Ovary (tissue), 9 donors: ENCODE measurements around the gene THADA. TPM values are rescaled to one million over a fixed set of nuclear protein-coding genes. Genes with fewer than 3 reads are reported as not detected.
"Not testable (repeated sequence)": the region's sequence is repeated elsewhere in the genome, so short reads cannot be mapped to it uniquely, and the experiment has no call there.

ENCODE experiments used
- DNase-seq, 5 donors: peaks; one replicate each; pipeline ENCODE4 v3.0.0-alpha.2; 2019 to 2020
- H3K27ac ChIP-seq, 2 donors: fragments of 200-600 bp; one replicate each; pipeline versions ENCODE4 v1.5.1 to v1.8.0; 2019 to 2022
- H3K27me3 ChIP-seq: fragments of 200-600 bp; one replicate; pipeline ENCODE4 v1.8.0; 2022
- H3K36me3 ChIP-seq: fragments of 200-600 bp; sonication (generic); one replicate; pipeline ENCODE4 v1.5.1; 2019
- H3K4me1 ChIP-seq: one replicate; pipeline ENCODE4 v1.8.1; 2013; ENCODE audit warnings: mild to moderate bottlenecking, moderate library complexity; ENCODE audit not compliant: insufficient read depth
- H3K4me3 ChIP-seq: fragments of 200-600 bp; sonication (generic); one replicate; pipeline ENCODE4 v1.5.1; 2017
- H3K9me3 ChIP-seq, 2 donors: fragments of 200-600 bp in 1 of 2; sonication (generic) in 1 of 2; one replicate each; pipeline versions ENCODE4 v1.5.1 to v1.8.1; 2013 to 2019; ENCODE audit warnings: mild to moderate bottlenecking in 1 of 2, moderate library complexity in 1 of 2
- CTCF ChIP-seq, 3 donors: fragments of 450-650 bp in 2 of 3; fragments of 200-600 bp in 1 of 3; IDR thresholded peaks; one replicate each; pipeline versions ENCODE4 v1.5.1 to v1.8.0; 2016 to 2022; ENCODE audit warnings: antibody characterized with exemption in 3 of 3, mild to moderate bottlenecking in 1 of 3
- EP300 ChIP-seq: sonication (generic); formaldehyde crosslinking; IDR thresholded peaks from one replicate; pipeline ENCODE4 v1.6.1; 2017; ENCODE audit warnings: antibody characterized with exemption
- POLR2A ChIP-seq: fragments of 450-650 bp; IDR thresholded peaks from one replicate; pipeline ENCODE4 v1.6.1; 2017; ENCODE audit warnings: antibody characterized with exemption, mild to moderate bottlenecking, moderate library complexity
- WGBS, 3 donors: extraction: QIAGEN DNeasy Blood & Tissue Kit in 1 of 3; methylation state at CpG; one replicate each; pipeline versions ENCODE4 v1.1.5 to v1.1.7; 2013 to 2017; 5-methylcytosine and 5-hydroxymethylcytosine counted together
- intact Hi-C, 4 donors: fragments of 100-400 bp; cut with DNase I; formaldehyde crosslinking; loops; one replicate each; pipeline versions ENCODE4 v1.11.0 to v1.15.1; 2022 to 2023
- polyA plus RNA-seq, 2 donors: library from polyadenylated mRNA; stranded (reverse); fragments of 200-250 nt in 1 of 2; fragments of 350-450 nt in 1 of 2; fragmentation: Illumina TruSeq in 1 of 2; extraction: RNeasy Lipid Tissue Mini Kit (QIAGEN cat#74804) in 1 of 2; gene quantifications; one replicate each; pipeline ENCODE4 v1.2.3, GENCODE V29; 2013 to 2014
- total RNA-seq, 7 donors: library from RNA; depleted of rRNA in 2 of 7; stranded (reverse); fragments of >200 nt in 2 of 7; fragmentation: NEBNext Ultra II Directional in 3 of 7; extraction: Animal tissue kit (Norgen Biotek cat#: 25700) in 3 of 7; gene quantifications; one replicate each; pipeline versions ENCODE4 v1.1.0 to v1.2.4, GENCODE V29; 2016 to 2023
- donor health status: DM: no; HTN: no; CAD: no; lungs with moderate emphysema.
- donor health status: DM: no; HTN: no; CAD: no.
- donor health status: Bipolar disorder and iron deficiency.
- donor health status: DM: yes; HTN: yes; CAD: no.
- donor health status: DM: no; HTN: no; CAD: no.
- donor health status: DM: yes; HTN: yes; CAD: no.

THADA gene
- total and polyA plus RNA-seq, 9 donors, result 14.0 to 46.8 (median 28.6) TPM

- no peaks in the 10 kb centered on the region for H3K4me1 ChIP-seq
- H3K36me3 ChIP-seq, result no peaks in the 10 kb centered on the region
- 76 to 77% (median 76%) methylated on average over 3 of the region's 3 CpGs for WGBS, 3 donors
- no peaks in the 10 kb centered on the region for H3K27me3 ChIP-seq
- H3K4me3 ChIP-seq, result no peak overlapping the region
- intact Hi-C loops, result no loop called here
- H3K9me3 ChIP-seq, result no peaks in the 10 kb centered on the region
- DNase-seq, result no peak
- no peak overlapping the region for H3K27ac ChIP-seq
- TF ChIP-seq EP300 (no peak), POLR2A (no peak), CTCF (IDR thresholded peaks at IDR 0.05) (no peak)
Measured at GRCh38 chr2:43553341-43553855, 42.4 kb downstream of the THADA start.

- DNase-seq, result no peak
- intact Hi-C loops, result no loop called here
- Histone ChIP-seq H3K4me1 (no peaks in the 10 kb centered on the region), H3K27ac (no peak overlapping the region), H3K36me3 (no peaks in the 10 kb centered on the region), H3K4me3 (no peak overlapping the region), H3K9me3 (no peaks in the 10 kb centered on the region), H3K27me3 (no peaks in the 10 kb centered on the region)
- TF ChIP-seq EP300 (no peak), POLR2A (no peak), CTCF (IDR thresholded peaks at IDR 0.05) (no peak)
- 37 to 55% (median 40%) methylated on average over 2 of the region's 2 CpGs for WGBS, 3 donors
Measured at GRCh38 chr2:43551990-43552389, 43.8 kb downstream of the THADA start.

GRCh38 chr2:43548381-43548780 is 47.5 kb downstream of the THADA start:
- H3K4me1 ChIP-seq, intact Hi-C loops, DNase-seq, H3K4me3 ChIP-seq, H3K36me3 ChIP-seq, H3K27ac ChIP-seq, H3K27me3 ChIP-seq, H3K9me3 ChIP-seq: not testable (repeated sequence)
- 94 to 97% (median 96%) methylated on average over 14 of the region's 14 CpGs for WGBS, 3 donors

GRCh38 chr2:43542285-43542933 is 53.4 kb downstream of the THADA start:
- peaks cover 8% of the 10 kb centered on the region for H3K4me1 ChIP-seq
- no peaks in the 10 kb centered on the region for H3K27me3 ChIP-seq
- 8 to 15% (median 10%) methylated on average over 3 of the region's 3 CpGs for WGBS, 3 donors
- H3K9me3 ChIP-seq, result no peaks in the 10 kb centered on the region
- DNase-seq, result no peak
- no peaks in the 10 kb centered on the region for H3K36me3 ChIP-seq
- no peak overlapping the region for H3K4me3 ChIP-seq
- TF ChIP-seq EP300, result no peak
- TF ChIP-seq CTCF (IDR thresholded peaks at IDR 0.05), result peak; percentile 33 to 84 (median 70)
- no peak overlapping the region for H3K27ac ChIP-seq
- intact Hi-C loops, result loop anchor here in 1 of 4 donors (5.0 kb wide), 2 partner anchors 315 to 715 kb away; partner anchors contain the start of gene ZFP36L2

GRCh38 chr2:43541165-43541564 is 54.7 kb downstream of the THADA start:
- no peaks in the 10 kb centered on the region for H3K27me3 ChIP-seq
- intact Hi-C loops, result loop anchor here in 1 of 4 donors (5.0 kb wide), 2 partner anchors 314 to 714 kb away; partner anchors contain the start of gene ZFP36L2
- WGBS, 3 donors, result 45 to 54% (median 53%) methylated on average over 6 of the region's 6 CpGs
- no peak overlapping the region for H3K4me3 ChIP-seq
- no peak for TF ChIP-seq EP300
- no peak for TF ChIP-seq POLR2A
- no peak for TF ChIP-seq CTCF (IDR thresholded peaks at IDR 0.05)
- no peaks in the 10 kb centered on the region for H3K9me3 ChIP-seq
- DNase-seq, result no peak
- H3K36me3 ChIP-seq, result no peaks in the 10 kb centered on the region
- peak overlapping the region in 1 of 2 donors; percentile 75 for H3K27ac ChIP-seq
- H3K4me1 ChIP-seq, result peaks cover 8% of the 10 kb centered on the region
